Cardiac fibroblast (primary cell): Measurements from ENCODE around the gene MBIP.
"Not testable (repeated sequence)": the region's sequence is repeated elsewhere in the genome, so short reads cannot be mapped to it uniquely, and the experiment has no call there.

Experiments
- DNase-seq, 2 donors: peaks; one replicate each; pipeline versions ENCODE4 v3.0.0 to v3.0.0-alpha.2; 2010; ENCODE audit warnings: low read depth in 2 of 2
- H3K4me3 ChIP-seq, 2 donors: replicated peaks in 1 of 2; 1 replicate in 1 of 2; 2 replicates in 1 of 2; pipeline ENCODE4 v1.5.1; 2011; ENCODE audit warnings: low read depth in 2 of 2, low read length in 2 of 2, mild to moderate bottlenecking in 2 of 2, moderate library complexity in 1 of 2
- CTCF ChIP-seq: IDR thresholded peaks from one replicate; pipeline ENCODE4 v1.5.1; 2011; ENCODE audit warnings: low read depth, mild to moderate bottlenecking, low read length, inconsistent platforms

MBIP gene

GRCh38 chr14:36356862-36357261 is 36.4 kb upstream of the MBIP start:
- H3K4me3 ChIP-seq: no peak overlapping the region
- no peak for DNase-seq
- TF ChIP-seq CTCF: no peak

GRCh38 chr14:36346052-36346451 is 25.6 kb upstream of the MBIP start:
- no peak for DNase-seq
- TF ChIP-seq CTCF: no peak
- no peak overlapping the region for H3K4me3 ChIP-seq

DNA sequence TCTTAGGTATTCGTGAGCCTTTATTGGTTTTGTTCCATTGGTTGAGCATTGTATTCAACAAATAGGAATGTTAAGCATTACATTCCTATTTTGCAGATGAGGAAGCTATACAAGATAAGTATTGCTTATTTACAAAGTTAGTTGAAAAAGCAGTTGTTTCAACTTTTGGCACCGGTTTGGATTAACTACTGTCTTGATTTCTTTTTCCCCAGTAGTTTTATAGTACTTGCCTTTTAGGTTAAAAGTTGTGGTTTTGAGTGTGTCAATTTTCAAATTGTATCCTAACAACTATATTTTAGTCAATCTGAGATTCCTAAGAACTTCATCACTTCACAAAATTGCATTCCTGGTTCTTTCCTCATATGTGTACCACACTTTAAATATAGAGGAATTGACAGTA is 23.8 kb upstream of the MBIP start:
- H3K4me3 ChIP-seq: no peak overlapping the region
- no peak for TF ChIP-seq CTCF
- DNase-seq: no peak

DNA sequence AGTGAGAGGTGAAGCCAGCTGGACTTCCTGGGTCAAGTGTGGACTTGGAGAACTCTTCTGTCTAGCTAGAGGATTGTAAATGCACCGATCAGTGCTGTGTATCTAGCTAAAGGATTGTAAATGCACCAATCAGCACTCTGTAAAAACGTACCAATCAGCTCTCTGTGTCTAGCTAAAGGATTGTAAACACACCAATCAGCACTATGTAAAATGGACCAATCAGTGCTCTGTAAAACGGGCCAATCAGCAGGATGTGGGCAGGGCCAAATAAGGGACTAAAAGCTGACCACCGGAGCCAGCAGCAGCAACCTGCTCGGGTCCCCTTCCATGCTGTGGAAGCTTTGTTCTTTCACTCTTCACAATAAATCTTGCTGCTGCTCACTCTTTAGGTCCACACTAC is 21.4 kb upstream of the MBIP start:
- not testable (repeated sequence) for DNase-seq

GRCh38 chr14:36340276-36340890 is 19.9 kb upstream of the MBIP start:
- TF ChIP-seq CTCF: no peak
- no peak for DNase-seq
- no peak overlapping the region for H3K4me3 ChIP-seq

More for the DNA sequence above, 21.4 kb upstream of the MBIP start:
- H3K4me3 ChIP-seq: not testable (repeated sequence)

DNA sequence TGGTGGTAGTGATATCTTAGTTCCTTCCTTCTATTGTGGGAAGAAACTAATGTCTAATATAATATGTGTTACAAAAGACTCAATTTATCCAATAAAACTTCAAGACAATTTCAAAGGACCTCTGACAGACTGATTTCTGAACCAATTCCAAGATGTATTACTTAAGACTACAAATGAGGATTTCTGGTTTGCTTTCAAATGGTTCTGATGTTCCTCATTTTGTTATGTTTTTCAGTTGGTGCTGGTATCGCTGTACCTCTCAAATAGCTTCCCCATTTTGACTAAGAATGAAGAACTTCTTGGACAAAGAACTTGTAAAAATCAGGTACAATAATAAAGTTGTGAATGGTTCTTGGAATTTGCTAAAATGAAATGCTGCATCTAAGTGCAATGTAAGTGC is 19.4 kb upstream of the MBIP start:
- no peak overlapping the region for H3K4me3 ChIP-seq
- no peak for TF ChIP-seq CTCF
- DNase-seq: no peak

- TF ChIP-seq CTCF: no peak
- H3K4me3 ChIP-seq: no peak overlapping the region
- DNase-seq: no peak
Observed at GRCh38 chr14:36333119-36333518, 12.7 kb upstream of the MBIP start.

DNA sequence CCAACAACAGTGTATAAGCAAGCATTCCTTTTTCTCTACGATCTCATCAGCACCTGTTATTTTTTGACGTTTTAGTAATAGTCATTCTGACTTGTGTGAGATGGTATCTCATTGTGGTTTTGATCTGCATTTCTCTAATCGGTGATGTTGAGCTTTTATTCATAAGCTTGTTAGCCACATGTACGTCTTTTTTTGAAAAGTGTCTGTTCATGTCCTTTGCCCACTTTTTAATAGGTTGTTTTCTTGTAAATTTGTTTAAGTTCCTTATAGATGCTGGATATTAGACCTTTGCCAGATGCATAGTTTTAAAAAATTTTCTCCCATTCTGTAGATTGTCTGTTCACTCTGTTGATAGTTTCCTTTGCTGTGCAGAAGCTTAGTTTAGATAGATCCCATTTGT is 7.1 kb upstream of the MBIP start:
- H3K4me3 ChIP-seq, DNase-seq: not testable (repeated sequence)
